Measurements from ENCODE around the gene MYBPHL. TPM values are rescaled to one million over a fixed set of nuclear protein-coding genes. Genes with fewer than 3 reads are reported as not detected.

Gene MYBPHL
- total RNA-seq, 2 donors from 2014 or later = not detected

GRCh38 chr1:109269212-109269980 lies 37.4 kb downstream of the MYBPHL start:
- DNase-seq = no peak
- Histone ChIP-seq H3K9ac (ENCODE audit: low read depth in 2 of 2, low read length in 2 of 2) (no peak overlapping the region), H3K4me3 (no peak overlapping the region), H3K27me3 (no peaks in the 10 kb centered on the region), H3K9me3 (no peaks in the 10 kb centered on the region), H3K36me3 (no peaks in the 10 kb centered on the region), H3K4me1 (peaks cover 2% of the 10 kb centered on the region), H3K27ac (no peak overlapping the region)
- no peak for TF ChIP-seq CTCF (IDR thresholded peaks at IDR 0.05)
- intact Hi-C loops (cut with DNase I) = no loop called here

- Histone ChIP-seq H3K4me3 (no peak overlapping the region), H3K4me1 (no peaks in the 10 kb centered on the region), H3K9ac (ENCODE audit: low read depth in 2 of 2, low read length in 2 of 2) (no peak overlapping the region), H3K27me3 (no peaks in the 10 kb centered on the region), H3K27ac (no peak overlapping the region), H3K9me3 (no peaks in the 10 kb centered on the region), H3K36me3 (no peaks in the 10 kb centered on the region)
- intact Hi-C loops (cut with DNase I) = no loop called here
- no peak for DNase-seq
- no peak for TF ChIP-seq CTCF (IDR thresholded peaks at IDR 0.05)
Measured at GRCh38 chr1:109268431-109269211, 38.2 kb downstream of the MYBPHL start.

GRCh38 chr1:109267743-109268300 lies 39.0 kb downstream of the MYBPHL start:
- Histone ChIP-seq H3K36me3 (no peaks in the 10 kb centered on the region), H3K27ac (no peak overlapping the region), H3K27me3 (no peaks in the 10 kb centered on the region), H3K9me3 (no peaks in the 10 kb centered on the region), H3K9ac (ENCODE audit: low read depth in 2 of 2, low read length in 2 of 2) (no peak overlapping the region), H3K4me1 (no peaks in the 10 kb centered on the region), H3K4me3 (no peak overlapping the region)
- intact Hi-C loops (cut with DNase I) = no loop called here
- no peak for TF ChIP-seq CTCF (IDR thresholded peaks at IDR 0.05)
- no peak for DNase-seq

- no peak for DNase-seq
- Histone ChIP-seq H3K4me3 (no peak overlapping the region), H3K9me3 (no peaks in the 10 kb centered on the region), H3K9ac (ENCODE audit: low read depth in 2 of 2, low read length in 2 of 2) (no peak overlapping the region), H3K4me1 (no peaks in the 10 kb centered on the region), H3K27me3 (no peaks in the 10 kb centered on the region), H3K27ac (no peak overlapping the region), H3K36me3 (no peaks in the 10 kb centered on the region)
- no peak for TF ChIP-seq CTCF (IDR thresholded peaks at IDR 0.05)
- intact Hi-C loops (cut with DNase I) = no loop called here
Measured at GRCh38 chr1:109266965-109267364, 39.8 kb downstream of the MYBPHL start.

GRCh38 chr1:109265741-109266330 lies 41.0 kb downstream of the MYBPHL start:
- Histone ChIP-seq H3K9me3 (no peaks in the 10 kb centered on the region), H3K27me3 (no peaks in the 10 kb centered on the region), H3K4me3 (no peak overlapping the region), H3K4me1 (no peaks in the 10 kb centered on the region), H3K9ac (ENCODE audit: low read depth in 2 of 2, low read length in 2 of 2) (no peak overlapping the region), H3K36me3 (no peaks in the 10 kb centered on the region), H3K27ac (no peak overlapping the region)
- TF ChIP-seq CTCF (IDR thresholded peaks at IDR 0.05) = no peak
- DNase-seq = no peak
- intact Hi-C loops (cut with DNase I) = no loop called here

Data from colonic mucosa (tissue), 4 donors.